Endothelial cell (in vitro differentiated cells): ENCODE measurements around the gene APRT. TPM values are rescaled to one million over a fixed set of nuclear protein-coding genes. Genes with fewer than 3 reads are reported as not detected.

Experiments
- DNase-seq: peaks from one replicate; pipeline ENCODE4 v3.0.0; 2021; ENCODE audit warnings: low spot score
- H3K27ac Mint-ChIP-seq: one replicate; pipeline ENCODE4 v1.8.0; 2021; ENCODE audit warnings: mixed read lengths, inconsistent platforms; ENCODE audit not compliant: unreplicated experiment
- H3K27me3 Mint-ChIP-seq: one replicate; pipeline ENCODE4 v1.8.0; 2021; ENCODE audit warnings: mild to moderate bottlenecking, moderate library complexity, mixed read lengths, inconsistent platforms; ENCODE audit not compliant: unreplicated experiment
- H3K36me3 Mint-ChIP-seq: one replicate; pipeline ENCODE4 v1.8.0; 2021; ENCODE audit warnings: mild to moderate bottlenecking, low read depth, mixed read lengths, inconsistent platforms; ENCODE audit not compliant: unreplicated experiment
- H3K4me1 Mint-ChIP-seq: one replicate; pipeline ENCODE4 v1.8.0; 2021; ENCODE audit warnings: mild to moderate bottlenecking, mixed read lengths, inconsistent platforms; ENCODE audit not compliant: unreplicated experiment
- H3K4me3 Mint-ChIP-seq: one replicate; pipeline ENCODE4 v1.8.0; 2021; ENCODE audit warnings: mild to moderate bottlenecking, mixed read lengths, inconsistent platforms; ENCODE audit not compliant: unreplicated experiment
- H3K9me3 Mint-ChIP-seq: one replicate; pipeline ENCODE4 v1.8.0; 2021; ENCODE audit warnings: mixed read lengths, inconsistent platforms; ENCODE audit not compliant: unreplicated experiment
- CTCF ChIP-seq: fragments of 200-600 bp; sonication (generic); IDR thresholded peaks from one replicate; pipeline ENCODE4 v1.5.0; 2021; ENCODE audit warnings: antibody characterized with exemption; ENCODE audit not compliant: unreplicated experiment
- total RNA-seq: library from RNA; stranded (reverse); fragmentation: NEBNext Ultra II Directional; extraction: Animal tissue kit (Norgen Biotek cat#: 25700); gene quantifications from one replicate; pipeline ENCODE4 v1.2.1, GENCODE V29; 2021; ENCODE audit not compliant: unreplicated experiment

The APRT gene
- total RNA-seq, 1 donor from 2014 or later = 80.7 TPM

- Mint-ChIP-seq H3K4me1 (no peaks in the 10 kb centered on the region), H3K9me3 (no peaks in the 10 kb centered on the region), H3K27ac (no peak overlapping the region), H3K4me3 (no peak overlapping the region), H3K36me3 (peaks cover 5% of the 10 kb centered on the region), H3K27me3 (peaks cover 5% of the 10 kb centered on the region)
- TF ChIP-seq CTCF = no peak
- no peak for DNase-seq
These were observed 19.1 kb upstream of the APRT start for GRCh38 chr16:88830783-88831182.

GRCh38 chr16:88830258-88830657 lies 18.5 kb upstream of the APRT start:
- Mint-ChIP-seq H3K36me3 (peaks cover 7% of the 10 kb centered on the region), H3K4me3 (no peak overlapping the region), H3K9me3 (no peaks in the 10 kb centered on the region), H3K27ac (no peak overlapping the region), H3K4me1 (no peaks in the 10 kb centered on the region), H3K27me3 (peaks cover 5% of the 10 kb centered on the region)
- TF ChIP-seq CTCF = no peak
- no peak for DNase-seq

GRCh38 chr16:88828711-88829110 lies 17.0 kb upstream of the APRT start:
- H3K9me3 Mint-ChIP-seq = no peaks in the 10 kb centered on the region
- H3K27ac Mint-ChIP-seq = no peak overlapping the region
- H3K36me3 Mint-ChIP-seq = peaks cover 7% of the 10 kb centered on the region
- H3K4me3 Mint-ChIP-seq = no peak overlapping the region
- H3K27me3 Mint-ChIP-seq = peaks cover 5% of the 10 kb centered on the region
- H3K4me1 Mint-ChIP-seq = no peaks in the 10 kb centered on the region
- TF ChIP-seq CTCF = no peak
- no peak for DNase-seq

- H3K4me3 Mint-ChIP-seq = no peak overlapping the region
- no peak overlapping the region for H3K27ac Mint-ChIP-seq
- no peak for TF ChIP-seq CTCF
- peaks cover 7% of the 10 kb centered on the region for H3K36me3 Mint-ChIP-seq
- peaks cover 5% of the 10 kb centered on the region for H3K27me3 Mint-ChIP-seq
- H3K4me1 Mint-ChIP-seq = no peaks in the 10 kb centered on the region
- no peak for DNase-seq
- no peaks in the 10 kb centered on the region for H3K9me3 Mint-ChIP-seq
These were observed 16.0 kb upstream of the APRT start for GRCh38 chr16:88827727-88828126.

GRCh38 chr16:88826070-88826840 lies 14.5 kb upstream of the APRT start:
- H3K36me3 Mint-ChIP-seq = peaks cover 7% of the 10 kb centered on the region

More at GRCh38 chr16:88826070-88826840, 14.5 kb upstream of the APRT start:
- no peak for TF ChIP-seq CTCF
- Mint-ChIP-seq H3K4me3 (no peak overlapping the region), H3K27me3 (peaks cover 5% of the 10 kb centered on the region), H3K27ac (no peak overlapping the region), H3K9me3 (no peaks in the 10 kb centered on the region), H3K4me1 (no peaks in the 10 kb centered on the region)
- DNase-seq = no peak
